Vagina (tissue), 2 donors: ENCODE data around the gene SLC26A2. TPM values are rescaled to one million over a fixed set of nuclear protein-coding genes. Genes with fewer than 3 reads are reported as not detected.

Experiments
- DNase-seq, 2 donors: peaks; one replicate each; pipeline ENCODE4 v3.0.0-alpha.2; 2017; ENCODE audit errors: extremely low spot score in 2 of 2
- H3K27ac ChIP-seq: fragments of 200-600 bp; sonication (generic); one replicate; pipeline ENCODE4 v1.5.1; 2019
- H3K27me3 ChIP-seq: fragments of 200-600 bp; sonication (generic); one replicate; pipeline ENCODE4 v1.5.1; 2019
- H3K36me3 ChIP-seq, 2 donors: fragments of 200-600 bp; sonication (generic); one replicate each; pipeline ENCODE4 v1.5.1; 2017 to 2019
- H3K4me1 ChIP-seq: fragments of 200-600 bp; sonication (generic); one replicate; pipeline ENCODE4 v1.5.1; 2019
- H3K4me3 ChIP-seq, 2 donors: fragments of 200-600 bp; sonication (generic); 1 replicate in 1 of 2; 2 replicates in 1 of 2; pipeline ENCODE4 v1.5.1; 2016 to 2019
- H3K9me3 ChIP-seq: fragments of 200-600 bp; sonication (generic); one replicate; pipeline ENCODE4 v1.5.1; 2019
- CTCF ChIP-seq, 3 experiments: fragments of 450-650 bp in 2 of 3; fragments of 200-600 bp in 1 of 3; sonication (generic) in 1 of 3; IDR thresholded peaks; one replicate each; pipeline ENCODE4 v1.5.1; 2017 to 2019; ENCODE audit warnings: antibody characterized with exemption in 3 of 3, mild to moderate bottlenecking in 2 of 3, moderate library complexity in 2 of 3
- POLR2A ChIP-seq, 2 donors: fragments of 450-650 bp; IDR thresholded peaks; one replicate each; pipeline ENCODE4 v1.6.1; 2017; ENCODE audit warnings: antibody characterized with exemption in 2 of 2, mild to moderate bottlenecking in 2 of 2, moderate library complexity in 2 of 2
- POLR2AphosphoS5 ChIP-seq, 2 donors: sonication (generic); formaldehyde crosslinking; IDR thresholded peaks; one replicate each; pipeline ENCODE4 v1.9.0; 2017; ENCODE audit warnings: antibody characterized with exemption in 2 of 2, mild to moderate bottlenecking in 2 of 2, low read depth in 1 of 2; ENCODE audit not compliant: insufficient read depth in 1 of 2
- intact Hi-C: fragments of 100-400 bp; cut with DNase I; formaldehyde crosslinking; loops from one replicate; pipeline ENCODE4 v1.15.1; 2023
- total RNA-seq: library from RNA; depleted of rRNA; stranded (reverse); fragments of >200 nt; gene quantifications from one replicate; pipeline ENCODE4 v1.2.3, GENCODE V29; 2016

SLC26A2 gene
- total RNA-seq, 1 donor from 2014 or later: 13.3 TPM

DNA sequence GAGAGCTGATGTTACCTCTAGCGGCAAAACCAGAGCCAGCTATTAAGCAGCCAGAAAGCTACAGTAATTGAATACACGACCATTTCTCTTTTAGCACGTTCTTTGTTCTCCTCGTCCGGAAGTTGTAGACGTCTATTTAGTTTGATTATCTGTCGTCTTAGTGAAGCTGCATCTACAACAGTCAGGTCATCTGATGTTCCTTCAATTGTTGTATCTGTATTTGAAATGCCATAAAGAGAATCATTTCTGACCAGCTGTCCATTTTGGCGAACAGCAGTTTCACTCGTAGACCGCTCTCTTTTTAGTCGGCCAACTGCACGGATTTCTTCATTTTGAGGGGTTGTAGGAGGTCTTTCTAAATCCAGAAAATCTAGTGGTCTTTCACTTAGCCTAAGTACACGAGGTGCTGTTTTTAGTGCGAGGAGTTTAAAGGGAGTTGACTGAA is 28.5 kb upstream of the SLC26A2 start:
- no peak for DNase-seq
- no peaks in the 10 kb centered on the region for H3K9me3 ChIP-seq
- H3K4me3 ChIP-seq: no peak overlapping the region
- no peak overlapping the region for H3K27ac ChIP-seq
- intact Hi-C loops: no loop called here
- H3K36me3 ChIP-seq: no peaks in the 10 kb centered on the region
- H3K27me3 ChIP-seq: no peaks in the 10 kb centered on the region
- TF ChIP-seq POLR2AphosphoS5 (IDR thresholded peaks at IDR 0.05; ENCODE audit: insufficient read depth in 1 of 2, low read depth in 1 of 2) (no peak), CTCF (IDR thresholded peaks at IDR 0.05) (no peak), POLR2A (IDR thresholded peaks at IDR 0.05) (no peak)
- H3K4me1 ChIP-seq: peaks cover 10% of the 10 kb centered on the region

GRCh38 chr5:149932445-149933350 is 27.9 kb upstream of the SLC26A2 start:
- intact Hi-C loops: no loop called here
- no peaks in the 10 kb centered on the region for H3K9me3 ChIP-seq
- no peak for DNase-seq
- no peaks in the 10 kb centered on the region for H3K36me3 ChIP-seq
- TF ChIP-seq CTCF (IDR thresholded peaks at IDR 0.05) (no peak), POLR2AphosphoS5 (IDR thresholded peaks at IDR 0.05; ENCODE audit: insufficient read depth in 1 of 2, low read depth in 1 of 2) (no peak), POLR2A (IDR thresholded peaks at IDR 0.05) (no peak)
- no peak overlapping the region for H3K4me3 ChIP-seq
- peaks cover 10% of the 10 kb centered on the region for H3K4me1 ChIP-seq
- H3K27ac ChIP-seq: no peak overlapping the region
- H3K27me3 ChIP-seq: no peaks in the 10 kb centered on the region

DNA sequence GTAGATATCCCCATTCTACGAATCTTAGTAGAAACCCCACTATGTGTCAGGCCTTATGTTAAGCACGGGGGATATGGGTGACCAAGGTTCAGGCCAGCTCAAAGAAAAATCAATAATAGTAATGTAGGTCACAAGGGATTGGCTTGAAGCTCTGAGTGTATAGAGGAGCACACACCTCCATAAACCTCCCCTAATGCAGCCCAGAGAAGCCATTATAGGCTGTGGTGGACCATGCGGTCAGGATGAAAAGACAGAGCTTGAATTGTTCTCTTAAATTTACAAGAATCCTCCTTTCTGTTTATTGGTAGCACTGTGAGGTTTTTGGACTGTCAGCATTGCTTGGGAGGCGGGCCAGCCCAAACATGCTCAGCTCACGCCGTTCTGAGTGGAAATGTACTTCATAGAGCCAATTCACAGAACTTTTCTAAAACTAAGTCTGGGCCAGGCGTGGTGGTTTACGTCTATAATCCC is 25.1 kb upstream of the SLC26A2 start:
- DNase-seq: no peak
- TF ChIP-seq CTCF (IDR thresholded peaks at IDR 0.05): no peak
- TF ChIP-seq POLR2A (IDR thresholded peaks at IDR 0.05): no peak
- TF ChIP-seq POLR2AphosphoS5 (IDR thresholded peaks at IDR 0.05; ENCODE audit: insufficient read depth in 1 of 2, low read depth in 1 of 2): no peak
- Histone ChIP-seq H3K4me1 (peaks cover 21% of the 10 kb centered on the region), H3K36me3 (no peaks in the 10 kb centered on the region), H3K4me3 (no peak overlapping the region), H3K9me3 (no peaks in the 10 kb centered on the region), H3K27ac (no peak overlapping the region), H3K27me3 (no peaks in the 10 kb centered on the region)
- intact Hi-C loops: no loop called here

DNA sequence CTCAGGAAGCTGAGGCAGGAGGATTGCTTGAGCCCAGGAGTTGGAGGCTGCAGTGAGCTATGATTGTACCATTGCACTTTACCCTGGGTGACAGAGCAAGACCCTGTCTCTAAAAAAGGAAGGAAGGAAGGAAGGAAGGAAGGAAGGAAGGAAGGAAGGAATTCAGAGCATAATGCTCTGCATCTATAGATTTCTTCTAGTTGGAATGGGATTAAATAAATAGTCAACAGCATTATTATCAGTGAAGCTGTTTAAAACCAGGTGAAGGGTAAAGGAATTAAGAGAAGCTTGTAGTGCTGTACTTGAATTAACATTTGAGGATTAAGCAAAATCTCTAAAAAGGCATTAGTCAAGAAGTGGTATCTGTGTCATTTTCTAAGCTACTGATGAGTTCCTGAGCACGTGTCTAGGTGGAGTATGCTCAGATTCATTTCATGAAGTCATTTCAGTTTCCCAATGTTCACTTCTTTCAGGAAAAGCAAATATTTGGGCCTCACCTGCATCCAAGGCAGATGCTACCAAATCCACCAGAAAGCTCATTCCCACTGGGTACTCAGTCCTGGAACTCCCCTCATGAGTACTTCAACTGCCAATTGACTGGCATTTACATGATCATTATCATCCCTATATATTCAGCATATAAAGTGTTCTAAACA is 24.4 kb upstream of the SLC26A2 start:
- Histone ChIP-seq H3K4me1 (peaks cover 21% of the 10 kb centered on the region), H3K36me3 (no peaks in the 10 kb centered on the region), H3K27me3 (no peaks in the 10 kb centered on the region), H3K27ac (no peak overlapping the region), H3K9me3 (no peaks in the 10 kb centered on the region), H3K4me3 (no peak overlapping the region)
- DNase-seq: no peak
- TF ChIP-seq POLR2A (IDR thresholded peaks at IDR 0.05) (no peak), CTCF (IDR thresholded peaks at IDR 0.05) (no peak), POLR2AphosphoS5 (IDR thresholded peaks at IDR 0.05; ENCODE audit: insufficient read depth in 1 of 2, low read depth in 1 of 2) (no peak)
- intact Hi-C loops: no loop called here
